Stimulated activated naive CD8-positive, alpha-beta T cell treated with anti-CD3 and anti-CD28 coated beads, Interleukin-15, Interleukin-2, amounts not matched to agents 100 U/mL and 50 U/mL, for 24 hours (primary cell): Measurements from ENCODE around the gene ATG9B.

Experiments
- ATAC-seq: fragments of 150-1000 bp; cut with Tn5 transposase; one replicate; pipeline ENCODE4 v1.10.0; 2021
- DNase-seq: peaks from one replicate; pipeline ENCODE4 v3.0.0; 2021

ATG9B gene

DNA sequence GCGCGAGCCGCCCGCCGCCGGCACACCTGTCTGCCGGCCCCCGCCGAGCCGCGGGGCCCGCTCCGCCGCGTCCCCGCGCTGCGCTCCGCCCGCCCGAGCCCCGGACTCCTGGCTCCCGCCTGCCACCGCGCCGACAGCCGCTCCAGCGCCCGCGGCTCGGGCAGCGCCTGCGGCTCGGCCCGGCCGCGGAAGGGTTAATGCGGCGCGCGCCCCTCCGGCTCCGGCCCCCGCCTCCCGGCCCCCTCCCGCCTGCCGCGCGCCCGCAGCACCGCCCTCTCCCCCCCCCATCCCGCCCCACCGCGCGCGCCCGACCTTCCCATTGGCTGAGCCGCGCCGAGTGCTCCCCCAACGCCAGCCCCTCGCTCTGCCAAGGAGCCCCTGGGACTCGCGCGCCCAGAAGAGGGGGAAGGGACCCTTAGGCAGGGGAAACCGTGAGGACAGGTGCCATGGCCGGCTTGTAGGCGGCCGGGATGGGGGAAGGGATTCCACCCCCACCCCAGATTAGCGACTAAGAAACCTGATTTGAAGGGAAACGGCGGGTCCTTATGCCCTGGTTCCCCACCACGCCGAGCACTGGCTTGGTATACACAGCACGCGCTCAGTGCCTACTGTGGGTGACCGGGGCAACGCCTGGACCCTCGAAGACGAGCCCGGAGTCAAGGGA lies 46.0 kb downstream of the ATG9B start, which contains the start of gene KCNH2:
KCNH2 (minus strand) TSS at position 196 of the 664 bp plus-strand sequence. CDS start 408 bp downstream, outside the sequence.
- DNase-seq = no peak
- no peak for ATAC-seq

DNA sequence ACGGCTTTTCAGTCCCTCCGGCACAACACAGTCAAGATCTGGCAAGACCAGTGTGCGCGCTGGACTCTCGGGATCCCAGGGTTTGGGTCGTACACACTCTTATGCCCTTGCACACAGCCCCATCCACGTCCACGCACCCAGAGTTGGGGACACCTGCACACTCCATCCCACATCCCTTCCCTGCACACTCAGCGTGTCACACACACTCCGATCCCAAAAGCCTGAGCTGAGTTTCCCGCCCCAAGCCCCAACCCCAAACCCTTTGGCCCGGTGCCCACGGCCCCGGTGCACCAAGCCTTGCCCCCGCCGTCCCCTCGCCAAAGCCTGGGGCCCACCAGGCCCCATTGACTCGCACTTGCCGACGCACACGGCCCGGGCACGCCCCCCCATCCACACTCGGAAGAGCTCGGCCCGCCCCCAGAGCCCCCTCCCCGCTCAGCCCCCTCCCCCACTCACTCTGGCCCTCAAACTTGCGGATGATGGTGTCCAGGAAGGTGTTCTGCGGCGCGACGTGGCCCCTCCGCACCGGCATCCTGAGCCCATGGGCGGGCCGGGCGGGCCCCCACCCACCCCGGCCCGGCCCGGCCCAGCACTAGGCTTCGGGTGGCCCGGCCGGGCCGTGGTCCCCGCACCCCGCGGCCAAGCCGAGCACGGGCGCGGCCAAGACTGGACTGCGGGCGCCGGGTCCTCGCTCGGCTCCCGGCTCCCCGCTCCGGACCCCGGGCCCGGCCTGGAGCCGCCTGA lies 46.7 kb downstream of the ATG9B start:
- no peak for ATAC-seq
- no peak for DNase-seq

DNA sequence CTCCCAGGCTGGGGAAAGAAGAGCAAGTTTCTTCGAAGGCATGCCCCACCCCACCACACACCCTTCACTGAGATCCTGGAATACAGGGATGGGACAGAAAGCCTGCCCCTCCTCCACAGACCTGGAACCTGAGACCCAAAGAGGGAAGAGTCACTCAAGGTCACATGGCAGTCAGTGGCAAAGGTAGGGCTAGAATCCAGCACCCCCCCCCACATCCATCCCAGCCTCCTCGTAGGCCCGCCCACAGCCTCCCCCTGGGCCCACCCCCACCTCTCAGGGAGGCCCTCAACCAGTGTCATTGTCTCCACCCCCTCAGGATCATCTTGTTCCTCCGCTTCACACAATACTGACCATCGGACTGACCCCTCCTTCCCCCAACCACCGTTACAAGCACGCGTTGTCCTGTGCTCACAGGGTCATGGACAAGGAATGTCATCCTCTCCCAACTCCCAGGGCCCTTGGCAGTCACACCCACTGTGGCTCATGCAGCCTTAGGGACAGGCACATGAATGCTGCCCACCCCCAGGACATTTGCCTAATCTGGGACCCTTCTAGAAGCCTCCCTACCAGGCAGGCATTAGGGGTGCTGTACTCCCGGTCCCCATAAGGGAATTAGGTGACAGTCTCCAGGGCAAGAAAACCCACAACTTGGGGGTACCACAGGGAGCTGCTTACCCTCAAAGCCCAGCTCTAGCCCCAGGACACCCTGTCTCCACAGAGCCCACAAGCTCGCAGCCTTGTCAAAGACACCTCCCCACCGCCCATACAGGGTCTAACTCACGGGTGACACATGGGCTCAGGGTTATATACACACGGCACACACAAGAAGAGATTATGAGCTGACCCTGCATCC lies 47.5 kb downstream of the ATG9B start:
- ATAC-seq (no peak), DNase-seq (no peak)

DNA sequence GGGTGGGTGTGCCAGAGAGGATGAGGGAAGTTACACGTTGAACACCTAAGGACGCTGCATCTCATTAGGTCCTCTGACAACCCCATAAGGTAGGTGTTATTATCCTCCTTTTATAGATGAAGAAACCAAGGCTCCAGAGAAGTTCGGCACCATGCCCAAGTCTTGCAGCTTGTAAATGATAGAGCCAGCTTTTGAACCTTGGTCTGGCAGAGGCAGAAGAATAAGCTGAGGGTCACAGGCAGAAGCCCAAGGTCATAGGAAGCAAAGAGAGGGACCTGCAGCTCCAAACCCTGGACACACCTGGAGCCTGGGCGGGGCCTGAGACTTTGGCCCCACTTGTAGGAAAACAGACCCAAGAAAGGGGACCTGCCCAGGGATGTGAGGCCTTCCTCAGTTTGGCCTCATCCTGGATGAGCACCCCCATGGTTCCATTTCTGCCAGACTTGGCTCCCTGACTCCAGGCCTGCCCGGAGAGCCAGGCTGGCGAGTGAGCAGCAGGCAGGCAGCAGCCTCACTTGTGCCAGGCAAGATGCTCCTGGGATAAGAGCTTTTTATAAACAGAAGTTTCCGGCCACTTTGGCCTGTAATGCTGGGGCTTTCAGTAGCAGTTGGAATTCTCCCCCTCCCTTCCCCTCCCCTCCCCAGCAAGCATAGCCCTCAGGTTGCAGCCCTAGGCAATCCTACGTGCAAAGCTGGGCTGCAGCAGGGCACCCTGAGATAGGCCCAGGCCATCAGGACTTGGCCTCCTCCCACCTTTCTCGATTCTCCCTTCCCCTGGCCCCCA lies 48.6 kb downstream of the ATG9B start:
- no peak for DNase-seq
- no peak for ATAC-seq

DNA sequence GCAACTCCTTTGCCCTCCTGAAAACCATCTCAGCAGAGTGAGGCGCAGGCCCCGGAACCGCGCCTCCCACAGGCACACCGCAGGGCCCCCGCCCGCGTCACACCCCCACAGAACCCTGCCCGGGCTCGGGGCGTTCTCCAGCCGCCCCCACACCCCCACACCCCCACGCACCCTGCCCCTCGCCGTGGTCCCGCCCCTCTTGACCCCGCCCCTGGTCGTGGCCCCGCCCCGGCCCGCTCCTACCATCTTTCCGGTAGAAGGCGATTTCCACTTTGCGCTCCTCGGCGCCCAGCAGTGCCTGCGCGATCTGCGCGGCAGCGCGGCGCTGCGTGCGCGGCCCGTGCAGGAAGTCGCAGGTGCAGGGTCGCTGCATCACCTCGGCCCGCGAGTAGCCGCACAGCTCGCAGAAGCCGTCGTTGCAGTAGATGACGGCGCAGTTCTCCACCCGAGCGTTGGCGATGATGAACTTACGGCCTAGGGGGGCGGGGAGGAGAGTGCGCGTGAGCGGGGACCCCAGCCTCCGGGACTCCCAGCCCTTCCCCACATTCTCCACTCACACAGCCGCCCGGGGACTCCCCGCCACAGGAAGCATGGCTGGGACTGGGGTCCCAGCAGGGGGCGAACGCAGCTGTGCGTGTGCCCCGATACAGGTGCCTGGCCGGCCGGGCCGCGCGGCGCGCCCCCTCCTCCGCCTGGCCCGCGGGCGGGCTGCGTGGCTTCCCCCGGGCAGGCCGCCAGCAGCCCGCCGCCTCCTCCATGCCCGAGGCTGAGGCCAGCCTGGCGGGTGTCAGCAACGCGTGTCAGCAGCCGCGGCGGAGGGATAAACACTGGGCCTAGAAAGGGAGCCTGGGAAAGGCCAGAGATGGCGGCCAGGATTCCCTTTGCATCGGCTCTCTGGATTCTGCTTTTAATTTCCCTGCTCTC lies 49.6 kb downstream of the ATG9B start:
- ATAC-seq = peak; percentile 60
- peak; percentile 71 for DNase-seq

DNA sequence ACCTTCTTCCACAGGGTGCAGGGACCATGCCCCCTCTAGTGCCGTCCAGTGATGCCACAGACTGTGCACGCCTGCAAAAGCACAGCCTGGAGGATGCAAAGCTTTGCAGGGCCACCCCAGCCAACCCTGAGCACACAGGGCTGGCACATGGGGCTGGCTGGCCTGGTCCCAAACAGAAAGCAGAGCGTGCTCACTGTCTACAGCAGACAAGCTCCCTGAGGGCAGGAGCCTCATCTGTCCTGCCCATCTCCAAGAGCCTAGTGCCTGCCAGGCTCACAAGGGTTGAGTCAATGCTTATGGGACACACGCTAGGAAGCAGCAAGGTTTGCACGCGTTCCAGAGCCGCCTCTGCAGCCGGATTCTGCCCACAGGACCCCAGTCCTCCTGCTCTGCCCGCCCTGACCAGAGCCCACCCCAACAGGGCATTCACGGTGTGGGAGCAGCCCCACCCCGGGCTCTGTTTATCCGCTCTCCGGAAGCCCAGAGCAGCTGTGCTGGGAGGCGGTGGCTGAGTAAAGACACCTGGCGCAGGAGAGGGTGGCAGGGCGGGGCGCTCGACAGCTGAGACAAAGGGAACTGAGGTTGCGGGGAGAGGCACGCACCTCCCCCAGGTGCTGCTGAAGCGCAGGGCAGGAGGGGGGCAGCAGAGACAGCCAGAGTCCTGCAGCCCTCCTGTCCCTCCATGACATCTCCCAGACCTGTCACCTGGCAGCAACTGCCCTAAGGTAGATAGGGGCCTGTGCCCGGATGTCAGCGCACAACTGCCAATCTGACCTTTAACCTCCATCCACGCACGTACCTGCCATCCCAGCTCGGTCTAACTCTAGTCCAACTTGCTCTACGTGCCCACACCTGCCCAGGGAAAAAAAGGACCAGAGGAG lies 50.5 kb downstream of the ATG9B start:
- DNase-seq (no peak), ATAC-seq (no peak)

DNA sequence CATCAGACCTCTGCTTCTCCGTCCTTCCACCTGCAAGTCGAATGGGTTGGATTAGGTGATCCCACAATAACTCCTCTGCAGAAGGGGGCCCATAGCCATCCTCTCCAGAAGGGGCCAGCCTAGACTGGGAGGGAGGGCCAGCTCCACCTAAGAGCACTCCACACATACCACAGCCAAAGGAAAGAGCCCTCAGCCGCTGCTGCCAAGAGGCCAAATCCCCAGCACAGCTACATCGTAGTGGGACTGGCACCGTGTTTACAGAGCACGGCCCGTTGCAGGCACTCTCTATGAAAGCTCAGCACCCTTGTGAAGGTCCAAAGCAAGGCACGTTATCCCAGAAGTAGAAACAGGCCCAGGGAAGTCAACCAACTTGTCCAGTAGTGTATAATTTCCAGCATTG lies 51.6 kb downstream of the ATG9B start:
- no peak for ATAC-seq
- no peak for DNase-seq

DNA sequence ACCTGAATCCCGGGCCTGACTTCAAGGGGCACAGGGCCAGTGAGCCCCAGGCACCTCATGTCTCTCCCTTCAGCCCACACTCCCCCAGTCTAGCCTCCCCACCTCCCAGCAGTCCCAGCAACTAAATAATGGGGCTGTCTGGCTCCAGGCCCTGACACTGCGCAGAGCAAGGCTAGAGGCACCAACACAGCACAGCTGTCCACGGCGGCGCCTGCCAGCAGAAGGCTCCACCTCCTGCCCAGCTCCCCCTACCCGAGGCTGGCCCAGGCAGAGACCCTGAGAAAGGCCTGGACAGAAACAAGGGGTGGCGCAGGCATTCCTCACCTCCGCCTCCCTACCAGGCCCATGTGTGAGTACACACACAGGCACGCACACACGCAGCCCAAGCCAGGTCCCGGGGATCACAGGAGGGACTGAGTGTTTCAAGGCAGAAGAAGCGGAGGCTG lies 52.2 kb downstream of the ATG9B start:
- ATAC-seq (no peak), DNase-seq (no peak)

DNA sequence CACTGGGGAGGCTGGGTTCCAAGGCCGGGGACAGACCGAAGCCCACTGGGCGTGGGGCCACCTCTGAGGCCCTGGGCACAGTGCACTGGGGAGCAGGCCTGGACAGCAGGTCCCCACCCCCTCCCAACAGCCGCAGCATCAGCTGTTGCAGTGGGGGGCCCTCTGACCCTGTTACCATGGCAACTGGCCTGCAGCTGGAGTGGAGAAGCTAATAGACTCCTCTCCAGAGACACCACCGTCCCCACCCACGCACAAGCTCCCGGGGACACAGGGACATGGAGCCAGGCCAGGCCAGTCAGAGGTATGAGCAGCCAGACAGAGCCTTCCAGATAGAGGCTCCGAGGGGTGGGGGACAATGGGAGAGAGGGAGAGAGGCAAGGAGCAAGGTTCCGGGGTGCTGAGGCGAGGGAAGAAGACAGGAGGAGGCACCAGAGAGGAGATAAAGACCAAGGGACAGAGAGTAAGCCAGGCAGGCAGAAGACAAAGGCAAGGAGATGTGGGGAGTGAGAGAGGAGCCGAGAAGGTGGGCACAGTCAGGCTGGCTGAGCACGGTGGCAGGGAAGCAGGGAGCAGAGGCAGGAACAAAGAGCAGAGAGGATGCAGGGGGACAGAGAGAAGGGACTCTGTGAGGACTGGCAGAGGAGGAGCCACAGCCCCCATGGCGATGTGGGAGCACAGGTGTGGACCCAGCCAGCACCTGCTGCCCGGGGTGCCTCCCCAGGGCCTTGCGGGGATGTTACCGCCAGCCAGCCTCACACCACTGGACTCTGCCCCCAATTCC lies 52.9 kb downstream of the ATG9B start:
- DNase-seq = no peak
- ATAC-seq = no peak

DNA sequence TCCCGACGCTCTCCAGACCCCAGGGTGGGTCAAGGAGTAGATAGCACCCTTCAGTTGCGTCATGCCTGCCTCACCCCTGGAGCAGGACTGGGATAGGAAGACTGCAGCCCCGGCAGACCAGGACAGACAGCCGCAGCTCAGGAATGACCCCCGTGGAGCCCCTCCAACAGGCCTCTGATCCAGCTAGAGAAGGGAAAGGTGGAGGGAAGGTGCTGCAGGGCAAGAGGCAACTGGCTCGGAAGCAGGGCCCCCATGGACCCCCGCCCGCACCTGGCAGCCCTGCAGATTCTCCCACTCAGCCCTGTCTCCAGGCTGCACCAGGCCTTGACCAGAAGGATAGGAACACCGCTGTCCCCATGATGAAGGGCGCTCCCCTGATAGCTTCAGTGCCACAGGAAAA lies 53.9 kb downstream of the ATG9B start:
- ATAC-seq (no peak), DNase-seq (no peak)

DNA sequence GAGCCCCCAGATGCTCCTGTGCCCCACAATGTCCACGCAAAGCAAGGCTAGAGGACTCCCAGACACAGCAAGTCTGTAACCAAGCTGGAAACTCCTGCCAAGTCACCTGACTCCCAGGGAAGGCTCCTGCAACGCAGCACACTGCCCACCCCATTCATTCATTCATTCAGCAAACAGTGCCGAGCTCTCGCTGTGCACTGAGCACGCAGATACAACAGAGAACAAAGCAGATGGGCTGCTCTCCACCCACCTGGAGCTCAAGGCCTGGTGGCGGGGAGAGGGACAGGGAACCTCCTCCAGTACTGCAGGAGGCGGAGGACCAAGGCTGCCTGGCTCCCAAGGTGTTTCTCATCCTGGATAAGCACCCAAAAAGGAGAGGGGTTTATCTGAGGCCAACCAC lies 54.8 kb downstream of the ATG9B start:
- ATAC-seq (no peak), DNase-seq (no peak)

DNA sequence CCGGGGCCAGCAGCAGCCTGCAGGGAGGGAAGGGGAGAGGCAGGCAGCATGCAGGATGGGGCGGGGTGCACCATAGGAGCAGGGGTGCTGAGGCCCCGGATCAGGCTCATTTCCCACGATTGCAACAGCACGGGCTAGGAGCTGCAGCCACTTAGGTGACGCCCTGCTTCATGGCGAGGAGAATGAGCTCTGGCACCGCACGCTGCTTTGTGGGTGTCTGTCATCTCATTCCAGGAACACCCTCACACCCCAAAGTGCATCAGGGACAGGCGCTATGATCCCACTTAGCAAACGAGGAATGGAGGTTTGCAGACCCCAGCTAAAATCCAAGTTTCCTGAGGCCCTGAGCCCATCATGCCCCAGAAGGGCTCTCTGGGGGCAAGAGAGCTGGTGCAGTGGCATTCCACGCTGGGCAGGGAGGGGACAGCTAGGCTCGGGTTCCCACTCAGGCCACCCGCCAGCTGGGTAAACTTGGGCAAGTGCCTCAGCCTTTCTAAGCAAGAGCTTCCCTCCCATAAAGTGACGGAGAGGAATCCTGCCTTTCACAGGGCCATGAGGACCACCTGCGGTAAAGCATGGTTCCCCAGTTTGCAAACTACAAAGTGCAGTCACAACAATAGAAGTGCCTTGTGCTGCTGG lies 55.4 kb downstream of the ATG9B start:
- no peak for ATAC-seq
- DNase-seq = no peak

DNA sequence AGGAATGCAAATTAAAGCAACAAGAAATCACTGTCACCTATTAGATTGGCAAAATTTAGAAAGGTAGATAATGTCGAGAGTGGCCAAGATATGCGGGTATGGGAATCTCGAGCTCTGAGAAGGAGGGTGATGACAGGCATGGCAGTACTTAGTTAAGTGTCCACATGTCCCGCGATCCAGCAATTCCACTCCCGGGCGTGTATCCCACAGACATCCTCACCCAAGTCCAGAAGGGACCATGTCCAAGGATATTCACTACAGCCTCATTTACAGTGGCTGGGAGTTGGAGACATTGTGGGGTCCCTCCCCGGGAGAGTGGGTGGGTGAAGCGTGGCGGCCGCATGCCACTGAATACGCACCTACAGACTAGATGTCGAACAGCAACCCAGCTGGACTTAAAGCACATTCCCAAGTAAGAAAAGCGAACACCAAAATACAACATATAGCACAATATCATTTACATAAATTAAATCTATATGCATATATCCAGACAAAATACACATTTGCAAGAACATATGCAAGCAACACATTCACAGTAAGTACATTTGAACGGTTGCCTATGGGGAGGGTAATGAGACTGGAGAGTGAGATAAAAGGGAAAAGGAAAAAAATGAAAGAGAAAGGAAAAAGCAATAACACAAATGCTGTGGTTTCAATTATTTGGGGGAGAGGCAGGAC lies 56.1 kb downstream of the ATG9B start:
- ATAC-seq (no peak), DNase-seq (no peak)

DNA sequence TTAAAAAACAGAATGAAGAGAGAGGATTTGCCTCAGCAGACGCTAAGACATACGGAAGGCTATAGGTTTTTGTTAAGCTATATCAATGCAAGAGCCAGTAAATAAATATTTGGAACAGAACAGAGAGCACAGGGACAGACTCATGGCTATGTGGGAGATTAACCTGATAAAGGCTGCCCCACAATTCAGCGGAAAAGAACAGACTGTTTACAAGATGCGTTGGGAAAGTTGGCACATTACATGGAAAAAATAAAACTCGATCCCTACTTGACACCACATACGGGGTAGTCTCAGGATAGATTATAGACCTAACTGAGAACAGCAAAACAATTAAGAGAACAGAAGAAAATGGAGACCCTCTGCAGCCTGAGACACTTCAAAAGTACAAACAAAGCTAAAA lies 56.9 kb downstream of the ATG9B start:
- ATAC-seq (no peak), DNase-seq (no peak)

DNA sequence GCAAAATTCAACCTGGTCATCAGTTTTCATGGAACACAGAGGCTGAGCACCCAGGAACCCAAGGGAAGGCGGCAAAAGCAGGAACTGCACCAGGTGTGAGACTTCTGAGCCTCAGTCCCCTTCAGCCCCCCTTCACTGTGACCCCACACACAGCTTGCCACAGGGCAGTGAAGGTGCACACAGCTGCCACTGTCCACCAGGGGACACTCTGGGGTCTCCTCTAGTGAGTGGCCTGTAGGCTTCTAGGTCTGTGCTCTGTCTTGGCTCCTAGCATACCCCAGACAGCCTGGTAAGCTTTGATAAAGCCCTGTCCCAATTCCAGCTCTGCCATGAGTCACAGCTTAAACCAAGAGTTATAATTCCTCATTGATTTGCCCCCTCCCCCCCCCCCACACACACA lies 58.3 kb downstream of the ATG9B start:
- ATAC-seq (no peak), DNase-seq (no peak)

DNA sequence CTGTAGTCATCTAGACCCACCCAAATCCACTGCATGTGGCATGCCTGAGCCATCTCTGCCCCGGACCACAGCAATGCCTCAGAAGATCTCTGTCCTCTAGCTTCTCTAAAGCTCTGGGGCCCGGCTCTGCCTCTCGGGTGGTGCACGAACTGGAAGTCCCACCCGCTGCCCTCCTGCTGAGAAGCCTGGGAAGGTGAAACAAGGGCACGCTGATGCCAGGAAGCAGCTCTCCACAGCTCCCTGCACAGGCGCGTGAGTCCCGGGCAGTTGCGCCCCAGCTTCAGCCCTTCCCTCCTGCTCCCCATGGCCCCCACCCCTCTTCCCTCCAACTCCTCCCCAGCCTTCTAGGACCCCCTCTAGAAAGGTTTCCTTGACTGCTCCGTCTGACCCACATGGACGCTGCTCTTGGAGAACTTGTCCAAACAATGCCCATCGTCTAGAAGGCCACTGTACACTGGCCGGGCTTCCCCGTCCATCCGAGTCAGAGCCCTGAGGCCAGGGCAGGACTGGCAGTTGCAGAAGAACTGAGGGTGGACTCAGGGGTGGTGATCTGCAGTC lies 58.9 kb downstream of the ATG9B start:
- DNase-seq (no peak), ATAC-seq (no peak)
